ENCODE data around the gene ULK2. TPM values are rescaled to one million over a fixed set of nuclear protein-coding genes. Genes with fewer than 3 reads are reported as not detected.

The ULK2 gene
- total RNA-seq, 2 donors from 2014 or later: 19.5 to 33.7 TPM

DNA sequence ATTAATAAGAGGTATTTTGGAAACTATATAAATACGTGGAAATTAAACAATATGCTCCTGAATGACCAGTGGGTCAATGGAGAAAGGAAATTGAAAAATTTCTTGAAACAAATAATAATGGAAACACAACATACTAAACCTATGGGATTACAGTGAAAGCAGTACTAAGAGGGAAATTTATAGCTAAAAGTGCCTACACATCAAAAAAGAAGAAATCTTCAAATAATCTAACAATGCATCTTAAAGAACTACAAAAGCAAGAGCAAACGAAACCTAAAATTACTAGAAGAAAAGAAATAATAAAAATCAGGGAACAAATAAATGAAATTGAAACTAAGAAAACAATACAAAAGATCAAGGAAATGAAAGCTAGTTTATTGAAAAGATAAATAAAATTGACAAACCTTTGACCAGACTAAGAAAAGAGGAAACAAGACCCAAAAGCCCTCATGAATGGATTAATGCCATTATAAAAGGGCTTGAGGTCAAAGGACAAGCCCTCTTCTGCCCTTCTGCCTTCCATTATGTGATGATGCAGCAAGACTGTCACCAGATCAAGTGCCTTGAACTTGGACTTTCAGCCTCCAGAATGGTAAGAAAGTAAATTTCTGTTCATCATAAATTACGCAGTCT, 75.7 kb downstream of the ULK2 start:
- no peak for DNase-seq
- Mint-ChIP-seq H3K27ac (no peak overlapping the region), H3K4me1 (no peaks in the 10 kb centered on the region), H3K9me3 (peaks cover 46% of the 10 kb centered on the region), H3K27me3 (ENCODE audit: insufficient read depth) (no peaks in the 10 kb centered on the region), H3K36me3 (ENCODE audit: low read depth) (peaks cover 93% of the 10 kb centered on the region), H3K4me3 (no peak overlapping the region)
- Histone ChIP-seq H3K27ac (ENCODE audit: low read depth, low read length) (no peak overlapping the region), H3K9me3 (ENCODE audit: control insufficient read depth, low read length) (peaks cover 50% of the 10 kb centered on the region), H3K36me3 (ENCODE audit: control insufficient read depth, insufficient read depth, low read length) (peaks cover 74% of the 10 kb centered on the region), H3K27me3 (ENCODE audit: control insufficient read depth, insufficient read depth, low read length, poor library complexity, severe bottlenecking) (no peaks in the 10 kb centered on the region), H3K4me3 (ENCODE audit: low read length) (no peak overlapping the region), H3K4me1 (ENCODE audit: control insufficient read depth, insufficient read depth, low read length) (no peaks in the 10 kb centered on the region), H3K9ac (ENCODE audit: extremely low read depth, low read length, poor library complexity, severe bottlenecking) (no peak overlapping the region)
- TF ChIP-seq, protein P1, sequence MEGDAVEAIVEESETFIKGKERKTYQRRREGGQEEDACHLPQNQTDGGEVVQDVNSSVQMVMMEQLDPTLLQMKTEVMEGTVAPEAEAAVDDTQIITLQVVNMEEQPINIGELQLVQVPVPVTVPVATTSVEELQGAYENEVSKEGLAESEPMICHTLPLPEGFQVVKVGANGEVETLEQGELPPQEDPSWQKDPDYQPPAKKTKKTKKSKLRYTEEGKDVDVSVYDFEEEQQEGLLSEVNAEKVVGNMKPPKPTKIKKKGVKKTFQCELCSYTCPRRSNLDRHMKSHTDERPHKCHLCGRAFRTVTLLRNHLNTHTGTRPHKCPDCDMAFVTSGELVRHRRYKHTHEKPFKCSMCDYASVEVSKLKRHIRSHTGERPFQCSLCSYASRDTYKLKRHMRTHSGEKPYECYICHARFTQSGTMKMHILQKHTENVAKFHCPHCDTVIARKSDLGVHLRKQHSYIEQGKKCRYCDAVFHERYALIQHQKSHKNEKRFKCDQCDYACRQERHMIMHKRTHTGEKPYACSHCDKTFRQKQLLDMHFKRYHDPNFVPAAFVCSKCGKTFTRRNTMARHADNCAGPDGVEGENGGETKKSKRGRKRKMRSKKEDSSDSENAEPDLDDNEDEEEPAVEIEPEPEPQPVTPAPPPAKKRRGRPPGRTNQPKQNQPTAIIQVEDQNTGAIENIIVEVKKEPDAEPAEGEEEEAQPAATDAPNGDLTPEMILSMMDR (conservative IDR thresholded peaks at IDR 0.05): no peak
- WGBS, 2 experiments (ENCODE audit: insufficient coverage in 1 of 2, insufficient read length in 1 of 2): 93 to 100% methylated on average over 1 to 3 of the region's 3 CpGs

GRCh38 chr17:19787733-19788357, 79.9 kb downstream of the ULK2 start:
- Histone ChIP-seq H3K27ac (ENCODE audit: low read depth, low read length) (no peak overlapping the region), H3K27me3 (ENCODE audit: control insufficient read depth, insufficient read depth, low read length, poor library complexity, severe bottlenecking) (no peaks in the 10 kb centered on the region), H3K4me1 (ENCODE audit: control insufficient read depth, insufficient read depth, low read length) (no peaks in the 10 kb centered on the region), H3K9me3 (ENCODE audit: control insufficient read depth, low read length) (peaks cover 8% of the 10 kb centered on the region), H3K9ac (ENCODE audit: extremely low read depth, low read length, poor library complexity, severe bottlenecking) (no peak overlapping the region), H3K36me3 (ENCODE audit: control insufficient read depth, insufficient read depth, low read length) (peaks cover 40% of the 10 kb centered on the region), H3K4me3 (ENCODE audit: low read length) (no peak overlapping the region)
- TF ChIP-seq, protein P1 (conservative IDR thresholded peaks at IDR 0.05): no peak
- Mint-ChIP-seq H3K36me3 (ENCODE audit: low read depth) (peaks cover 56% of the 10 kb centered on the region), H3K27ac (no peak overlapping the region), H3K27me3 (ENCODE audit: insufficient read depth) (no peaks in the 10 kb centered on the region), H3K4me1 (no peaks in the 10 kb centered on the region), H3K4me3 (no peak overlapping the region), H3K9me3 (peaks cover 7% of the 10 kb centered on the region)
- WGBS, 2 experiments (ENCODE audit: insufficient coverage in 1 of 2, insufficient read length in 1 of 2): 90% methylated on average over 5 to 7 of the region's 7 CpGs
- no peak for DNase-seq

DNA sequence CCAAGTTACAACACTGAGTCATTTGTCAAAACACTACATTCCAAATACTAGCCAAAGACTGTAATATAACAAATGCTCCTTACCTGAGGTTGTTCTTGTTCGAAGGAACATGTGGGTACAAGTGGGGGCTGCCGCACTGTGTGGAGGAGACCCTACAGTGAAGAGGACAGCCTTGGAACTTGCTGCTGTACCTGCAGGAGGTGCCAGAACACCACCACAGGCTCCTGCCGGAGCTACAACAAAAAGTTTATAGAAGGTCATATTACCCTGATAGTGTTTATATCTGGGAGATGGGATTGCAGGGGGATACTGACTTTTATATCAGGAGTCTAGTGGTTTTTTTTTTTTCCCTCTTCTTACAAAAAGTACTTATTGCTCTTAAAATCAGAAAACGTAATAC, 81.9 kb downstream of the ULK2 start:
- no peaks in the 10 kb centered on the region for H3K9me3 Mint-ChIP-seq
- no peaks in the 10 kb centered on the region for H3K9me3 ChIP-seq (ENCODE audit: control insufficient read depth, low read length)
- 89 to 100% methylated on average over 1 to 3 of the region's 4 CpGs for WGBS, 2 experiments (ENCODE audit: insufficient coverage in 1 of 2, insufficient read length in 1 of 2)
- no peaks in the 10 kb centered on the region for H3K4me1 Mint-ChIP-seq
- H3K36me3 Mint-ChIP-seq (ENCODE audit: low read depth): peaks cover 55% of the 10 kb centered on the region
- no peaks in the 10 kb centered on the region for H3K4me1 ChIP-seq (ENCODE audit: control insufficient read depth, insufficient read depth, low read length)
- H3K4me3 ChIP-seq (ENCODE audit: low read length): no peak overlapping the region
- H3K27ac Mint-ChIP-seq: no peak overlapping the region
- TF ChIP-seq, protein P1 (conservative IDR thresholded peaks at IDR 0.05): peak; percentile 66
- no peaks in the 10 kb centered on the region for H3K27me3 ChIP-seq (ENCODE audit: control insufficient read depth, insufficient read depth, low read length, poor library complexity, severe bottlenecking)
- no peak overlapping the region for H3K27ac ChIP-seq (ENCODE audit: low read depth, low read length)
- no peak overlapping the region for H3K9ac ChIP-seq (ENCODE audit: extremely low read depth, low read length, poor library complexity, severe bottlenecking)
- H3K27me3 Mint-ChIP-seq (ENCODE audit: insufficient read depth): no peaks in the 10 kb centered on the region
- peak; percentile 73 for DNase-seq
- H3K36me3 ChIP-seq (ENCODE audit: control insufficient read depth, insufficient read depth, low read length): peaks cover 36% of the 10 kb centered on the region
- no peak overlapping the region for H3K4me3 Mint-ChIP-seq

Data from endodermal cell (in vitro differentiated cells).